Naive B cell (primary cell): ENCODE results near the gene CRYBA1. TPM values are rescaled to one million over a fixed set of nuclear protein-coding genes. Genes with fewer than 3 reads are reported as not detected.
"Not testable (repeated sequence)": the region's sequence is repeated elsewhere in the genome, so short reads cannot be mapped to it uniquely, and the experiment has no call there.

Source experiments
- ATAC-seq, 2 donors: fragments of 150-1000 bp; cut with Tn5 transposase; 2 replicates each; pipeline ENCODE4 v1.10.0; 2021; ENCODE audit warnings: low read depth in 2 of 2, mild to moderate bottlenecking in 2 of 2, moderate library complexity in 2 of 2
- DNase-seq: peaks from one replicate; pipeline ENCODE4 v3.0.0; 2022
- H3K27ac Mint-ChIP-seq, 6 donors: one replicate each; pipeline ENCODE4 v1.8.0; 2020 to 2022; ENCODE audit warnings: mild to moderate bottlenecking in 6 of 6, mixed read lengths in 6 of 6, moderate library complexity in 5 of 6, inconsistent platforms in 2 of 6
- H3K27me3 Mint-ChIP-seq, 3 donors: one replicate each; pipeline ENCODE4 v1.8.0; 2021 to 2022; ENCODE audit warnings: mixed read lengths in 3 of 3, mild to moderate bottlenecking in 1 of 3
- H3K36me3 Mint-ChIP-seq, 2 donors: one replicate each; pipeline ENCODE4 v1.8.0; 2020 to 2022; ENCODE audit warnings: mixed read lengths in 2 of 2, inconsistent platforms in 1 of 2, mild to moderate bottlenecking in 1 of 2
- H3K4me1 Mint-ChIP-seq, 3 donors: one replicate each; pipeline ENCODE4 v1.8.0; 2020 to 2022; ENCODE audit warnings: mixed read lengths in 3 of 3, inconsistent platforms in 1 of 3, mild to moderate bottlenecking in 1 of 3, moderate library complexity in 1 of 3
- H3K4me3 Mint-ChIP-seq, 8 donors: one replicate each; pipeline ENCODE4 v1.8.0; 2020 to 2022; ENCODE audit warnings: mild to moderate bottlenecking in 8 of 8, mixed read lengths in 8 of 8, moderate library complexity in 8 of 8, inconsistent platforms in 2 of 8
- H3K9me3 Mint-ChIP-seq, 7 donors: one replicate each; pipeline ENCODE4 v1.8.0; 2020 to 2022; ENCODE audit warnings: mixed read lengths in 7 of 7, mild to moderate bottlenecking in 5 of 7, inconsistent platforms in 2 of 7, moderate library complexity in 1 of 7
- polyA plus RNA-seq, 6 donors: library from polyadenylated mRNA; unstranded; fragments of 300-500 nt; fragmentation: Illumina TruSeq; gene quantifications; one replicate each; pipeline ENCODE4 v1.2.3, GENCODE V29; 2021; ENCODE audit warnings: low read depth in 6 of 6

The CRYBA1 gene
- polyA plus RNA-seq, 6 donors from 2014 or later = not detected

DNA sequence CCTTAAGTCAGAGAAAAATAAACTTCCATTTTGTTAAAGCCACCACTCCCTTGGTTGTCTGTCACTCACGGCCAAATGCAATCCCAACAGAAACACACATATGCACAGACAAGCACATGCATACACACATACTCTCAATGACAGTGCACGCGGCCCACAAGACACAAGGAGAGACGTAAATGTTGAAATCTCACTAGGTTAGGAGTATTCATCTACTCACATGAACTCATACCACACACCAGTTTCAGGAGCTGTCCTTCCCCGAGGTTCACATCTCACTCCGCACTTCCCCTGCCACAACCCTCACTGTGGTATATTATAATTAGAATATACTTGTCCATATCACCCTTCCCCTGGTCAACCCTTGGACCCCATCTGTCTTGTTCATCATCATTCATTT, 30.5 kb upstream of the CRYBA1 start:
- Mint-ChIP-seq H3K36me3 (no peaks in the 10 kb centered on the region), H3K4me3 (no peak overlapping the region), H3K4me1 (peaks cover 0 to 8% (median 0%) of the 10 kb centered on the region in 3 donors), H3K27me3 (peaks cover 0 to 8% (median 0%) of the 10 kb centered on the region in 3 donors), H3K27ac (peak overlapping the region in 1 of 6 donors; percentile 14), H3K9me3 (no peaks in the 10 kb centered on the region)
- ATAC-seq = no peak
- DNase-seq = no peak

GRCh38 chr17:29216856-29217255, 29.8 kb upstream of the CRYBA1 start:
- H3K36me3 Mint-ChIP-seq = no peaks in the 10 kb centered on the region
- DNase-seq = no peak
- peaks cover 0 to 8% (median 0%) of the 10 kb centered on the region in 3 donors for H3K4me1 Mint-ChIP-seq
- H3K27me3 Mint-ChIP-seq = peaks cover 0 to 8% (median 0%) of the 10 kb centered on the region in 3 donors
- H3K4me3 Mint-ChIP-seq = no peak overlapping the region
- ATAC-seq = no peak
- no peaks in the 10 kb centered on the region for H3K9me3 Mint-ChIP-seq
- peak overlapping the region in 1 of 6 donors; percentile 14 for H3K27ac Mint-ChIP-seq

DNA sequence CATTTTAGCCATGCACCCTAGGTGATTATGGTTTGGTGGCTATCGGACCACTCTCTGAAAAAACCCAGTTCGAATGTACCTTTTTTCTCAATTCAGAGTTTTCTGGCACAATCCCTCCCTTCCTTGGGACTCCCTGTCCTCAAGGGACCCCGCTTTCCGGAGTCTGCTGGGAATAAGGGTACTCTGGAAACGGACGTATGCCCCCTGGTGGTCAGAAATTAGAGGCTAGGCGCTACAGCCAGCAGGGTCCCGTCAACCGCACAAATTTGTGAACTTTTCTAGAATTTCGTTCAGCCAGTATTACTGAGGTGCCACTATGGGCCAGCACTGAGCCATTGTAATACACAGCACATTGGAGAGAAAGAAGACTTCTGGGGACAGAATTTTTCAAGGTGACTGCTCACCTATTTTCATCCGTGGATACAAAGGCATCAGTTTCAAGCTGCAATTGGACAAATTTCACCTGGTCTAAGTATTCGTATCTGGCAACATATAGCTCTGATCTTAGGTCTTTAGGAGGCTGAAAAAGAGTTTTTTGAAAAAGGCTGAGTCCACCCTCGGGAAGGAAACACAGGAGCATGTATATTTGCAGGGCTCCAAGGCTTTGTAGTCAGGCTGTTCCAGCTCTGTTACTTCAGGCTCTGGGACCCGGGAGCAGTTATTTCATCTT, 27.1 kb upstream of the CRYBA1 start:
- Mint-ChIP-seq H3K27me3 (peaks cover 0 to 8% (median 0%) of the 10 kb centered on the region in 3 donors), H3K27ac (peak overlapping the region in 1 of 6 donors; percentile 20)
- DNase-seq = peak; percentile 58

DNA sequence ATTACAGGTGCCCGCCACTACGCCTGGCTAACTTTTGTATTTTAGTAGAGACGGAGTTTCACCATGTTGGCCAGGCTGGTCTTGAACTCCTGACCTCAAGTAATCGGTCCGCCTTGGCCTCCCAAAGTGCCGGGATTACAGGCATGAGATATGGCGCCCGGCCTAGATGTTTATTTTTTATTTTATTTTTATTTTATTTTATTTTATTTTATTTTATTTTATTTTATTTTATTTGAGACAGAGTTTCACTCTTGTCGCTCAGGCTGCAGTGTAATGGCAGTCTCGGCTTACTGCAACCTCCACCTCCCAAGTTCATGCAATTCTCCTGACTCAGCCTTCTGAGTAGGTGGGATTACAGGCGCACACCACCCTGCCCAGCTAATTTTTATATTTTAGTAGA, 25.3 kb upstream of the CRYBA1 start:
- not testable (repeated sequence) for H3K27ac Mint-ChIP-seq, DNase-seq, H3K4me3 Mint-ChIP-seq, H3K36me3 Mint-ChIP-seq, H3K4me1 Mint-ChIP-seq, H3K9me3 Mint-ChIP-seq, ATAC-seq, H3K27me3 Mint-ChIP-seq

More for the DNA sequence above, 27.1 kb upstream of the CRYBA1 start:
- no peaks in the 10 kb centered on the region for H3K9me3 Mint-ChIP-seq
- peaks cover 0 to 8% (median 0%) of the 10 kb centered on the region in 3 donors for H3K4me1 Mint-ChIP-seq
- ATAC-seq = peak; percentile 95 to 97
- no peaks in the 10 kb centered on the region for H3K36me3 Mint-ChIP-seq
- H3K4me3 Mint-ChIP-seq = no peak overlapping the region

- H3K4me3 Mint-ChIP-seq = no peak overlapping the region
- H3K36me3 Mint-ChIP-seq = no peaks in the 10 kb centered on the region
- no peaks in the 10 kb centered on the region for H3K9me3 Mint-ChIP-seq
- no peak for DNase-seq
- no peak for ATAC-seq
- H3K27ac Mint-ChIP-seq = peak overlapping the region in 1 of 6 donors; percentile 11
- H3K27me3 Mint-ChIP-seq = no peaks in the 10 kb centered on the region
- no peaks in the 10 kb centered on the region for H3K4me1 Mint-ChIP-seq
Observed at GRCh38 chr17:29225396-29225795, 21.3 kb upstream of the CRYBA1 start.

- Mint-ChIP-seq H3K27ac (no peak overlapping the region), H3K4me3 (no peak overlapping the region), H3K36me3 (no peaks in the 10 kb centered on the region), H3K4me1 (peaks cover 0 to 1% (median 0%) of the 10 kb centered on the region in 3 donors), H3K9me3 (no peaks in the 10 kb centered on the region), H3K27me3 (no peaks in the 10 kb centered on the region)
- no peak for ATAC-seq
- no peak for DNase-seq
Observed at GRCh38 chr17:29233301-29233700, 13.4 kb upstream of the CRYBA1 start.

- not testable (repeated sequence) for H3K36me3 Mint-ChIP-seq, H3K27me3 Mint-ChIP-seq, ATAC-seq, H3K4me3 Mint-ChIP-seq, H3K27ac Mint-ChIP-seq, H3K9me3 Mint-ChIP-seq, H3K4me1 Mint-ChIP-seq, DNase-seq
Observed at GRCh38 chr17:29234972-29235371, 11.7 kb upstream of the CRYBA1 start.

- no peaks in the 10 kb centered on the region for H3K9me3 Mint-ChIP-seq
- no peak for ATAC-seq
- no peaks in the 10 kb centered on the region for H3K27me3 Mint-ChIP-seq
- DNase-seq = no peak
- peak overlapping the region in 1 of 8 donors; percentile 6 for H3K4me3 Mint-ChIP-seq
- H3K4me1 Mint-ChIP-seq = peaks cover 0 to 6% (median 0%) of the 10 kb centered on the region in 3 donors
- H3K27ac Mint-ChIP-seq = no peak overlapping the region
- no peaks in the 10 kb centered on the region for H3K36me3 Mint-ChIP-seq
Observed at GRCh38 chr17:29235904-29236303, 10.8 kb upstream of the CRYBA1 start.

DNA sequence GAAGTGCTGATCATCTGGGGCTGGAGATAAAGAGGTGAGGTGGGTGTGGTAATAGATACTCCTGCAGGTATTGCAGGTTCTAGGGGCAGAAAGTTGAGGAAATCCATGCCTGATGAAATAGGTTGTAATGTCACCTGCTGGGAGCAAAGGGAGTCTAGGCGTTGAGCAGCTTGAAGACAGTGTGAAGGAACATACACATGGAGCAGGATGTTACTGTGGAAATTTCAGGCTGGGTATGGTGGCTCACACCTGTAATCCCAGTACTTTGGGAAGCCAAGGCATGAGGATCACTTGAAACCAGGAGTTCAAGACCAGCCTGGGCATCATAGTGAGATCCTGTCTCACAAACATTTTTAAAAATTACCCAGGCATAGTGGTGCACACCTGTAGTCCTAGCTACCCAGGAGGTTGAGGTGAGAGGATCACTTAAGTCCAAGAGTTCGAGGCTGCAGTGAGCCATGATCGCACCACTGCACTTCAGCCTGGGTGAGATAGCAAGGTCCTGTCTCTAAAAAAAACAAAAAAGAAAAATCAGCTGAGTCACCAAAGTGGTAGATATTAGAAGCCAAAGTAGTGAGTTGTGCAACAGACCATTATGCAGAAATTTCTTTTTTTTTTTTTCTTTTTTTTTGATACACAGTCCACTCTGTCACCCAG, 9.1 kb upstream of the CRYBA1 start:
- ATAC-seq (no peak), DNase-seq (no peak)
- no peak overlapping the region for H3K27ac Mint-ChIP-seq
- no peak overlapping the region for H3K4me3 Mint-ChIP-seq
- H3K27me3 Mint-ChIP-seq = no peaks in the 10 kb centered on the region
- no peaks in the 10 kb centered on the region for H3K9me3 Mint-ChIP-seq
- peaks cover 0 to 6% (median 0%) of the 10 kb centered on the region in 3 donors for H3K4me1 Mint-ChIP-seq
- no peaks in the 10 kb centered on the region for H3K36me3 Mint-ChIP-seq

DNA sequence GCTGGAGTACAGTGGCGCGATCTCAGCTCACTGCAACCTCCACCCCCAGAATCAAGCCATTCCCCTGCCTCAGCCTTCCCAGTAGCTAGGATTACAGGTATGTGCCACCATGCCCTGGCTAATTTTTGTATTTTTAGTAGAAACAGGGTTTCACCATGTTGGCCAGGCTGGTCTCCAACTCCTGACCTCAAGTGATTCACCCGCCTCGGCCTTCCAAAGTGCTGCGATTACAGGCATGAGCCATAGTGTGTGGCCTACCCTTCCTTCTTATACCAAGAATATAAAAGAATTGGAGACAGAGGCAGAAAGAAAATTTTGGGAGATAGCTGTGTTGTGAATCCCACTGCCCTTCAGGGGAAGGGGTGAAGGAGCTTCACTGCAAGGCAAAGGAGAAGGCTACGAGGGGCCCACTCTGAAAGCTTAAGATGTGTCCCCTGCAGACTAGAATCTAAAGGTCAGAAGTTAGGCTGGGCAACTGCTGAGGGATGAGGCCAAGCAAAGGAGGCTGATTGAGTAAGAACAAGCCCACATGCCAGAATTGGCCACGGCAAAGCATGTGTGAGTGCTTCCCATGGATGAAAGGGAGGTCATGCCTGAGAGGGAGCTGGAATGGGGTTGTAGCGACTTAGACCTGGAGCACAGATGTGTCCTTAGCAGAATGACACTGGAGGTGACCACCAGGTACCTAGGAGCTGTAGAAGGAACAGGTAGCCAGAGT, 8.4 kb upstream of the CRYBA1 start:
- Mint-ChIP-seq H3K36me3 (no peaks in the 10 kb centered on the region), H3K4me3 (no peak overlapping the region), H3K27ac (no peak overlapping the region), H3K9me3 (no peaks in the 10 kb centered on the region), H3K4me1 (peaks cover 0 to 6% (median 0%) of the 10 kb centered on the region in 3 donors), H3K27me3 (no peaks in the 10 kb centered on the region)
- DNase-seq (no peak), ATAC-seq (no peak)

DNA sequence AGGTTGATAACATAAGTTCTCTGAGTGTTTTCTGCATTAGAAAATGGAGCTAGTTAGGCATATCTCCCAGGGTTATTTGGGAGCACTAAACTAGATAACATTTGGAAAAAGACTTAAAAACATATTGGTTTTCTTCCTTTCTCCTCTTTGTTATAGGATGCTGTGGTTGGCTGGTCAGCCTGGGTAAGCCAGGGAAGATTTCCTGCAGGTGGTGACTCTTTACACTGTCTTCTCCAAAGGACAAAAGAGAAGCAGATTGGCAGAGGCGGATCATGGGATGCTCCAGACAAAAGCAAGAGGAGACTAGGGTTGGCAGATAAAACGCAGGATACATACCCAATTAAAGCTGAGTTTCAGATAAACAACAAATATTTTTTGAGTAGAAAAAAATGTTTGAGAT, 6.2 kb upstream of the CRYBA1 start:
- H3K4me3 Mint-ChIP-seq = no peak overlapping the region
- ATAC-seq (no peak), DNase-seq (no peak)
- no peaks in the 10 kb centered on the region for H3K9me3 Mint-ChIP-seq
- peaks cover 0 to 6% (median 0%) of the 10 kb centered on the region in 3 donors for H3K4me1 Mint-ChIP-seq
- no peaks in the 10 kb centered on the region for H3K36me3 Mint-ChIP-seq
- H3K27ac Mint-ChIP-seq = peak overlapping the region in 1 of 6 donors; percentile 47
- H3K27me3 Mint-ChIP-seq = no peaks in the 10 kb centered on the region

- no peak overlapping the region for H3K4me3 Mint-ChIP-seq
- H3K36me3 Mint-ChIP-seq = no peaks in the 10 kb centered on the region
- no peaks in the 10 kb centered on the region for H3K9me3 Mint-ChIP-seq
- no peaks in the 10 kb centered on the region for H3K27me3 Mint-ChIP-seq
- ATAC-seq = no peak
- peaks cover 0 to 6% (median 0%) of the 10 kb centered on the region in 3 donors for H3K4me1 Mint-ChIP-seq
- H3K27ac Mint-ChIP-seq = no peak overlapping the region
- DNase-seq = no peak
Observed at GRCh38 chr17:29240968-29241963, 5.4 kb upstream of the CRYBA1 start.

GRCh38 chr17:29242051-29242450, 4.6 kb upstream of the CRYBA1 start:
- no peaks in the 10 kb centered on the region for H3K36me3 Mint-ChIP-seq
- no peaks in the 10 kb centered on the region for H3K27me3 Mint-ChIP-seq
- ATAC-seq = no peak
- peaks cover under 1 to 8% (median 1%) of the 10 kb centered on the region in 3 donors for H3K4me1 Mint-ChIP-seq
- H3K4me3 Mint-ChIP-seq = no peak overlapping the region
- no peak for DNase-seq
- H3K27ac Mint-ChIP-seq = no peak overlapping the region
- no peaks in the 10 kb centered on the region for H3K9me3 Mint-ChIP-seq
